ENCODE data around the gene LRP2.

Gene LRP2

GRCh38 chr2:169291517-169291916 is 70.8 kb downstream of the LRP2 start:
- no peak for TF ChIP-seq ZFX (IDR thresholded peaks at IDR 0.05; ENCODE audit: borderline replicate concordance)
- no peak for TF ChIP-seq CTCF (IDR thresholded peaks at IDR 0.05)

DNA sequence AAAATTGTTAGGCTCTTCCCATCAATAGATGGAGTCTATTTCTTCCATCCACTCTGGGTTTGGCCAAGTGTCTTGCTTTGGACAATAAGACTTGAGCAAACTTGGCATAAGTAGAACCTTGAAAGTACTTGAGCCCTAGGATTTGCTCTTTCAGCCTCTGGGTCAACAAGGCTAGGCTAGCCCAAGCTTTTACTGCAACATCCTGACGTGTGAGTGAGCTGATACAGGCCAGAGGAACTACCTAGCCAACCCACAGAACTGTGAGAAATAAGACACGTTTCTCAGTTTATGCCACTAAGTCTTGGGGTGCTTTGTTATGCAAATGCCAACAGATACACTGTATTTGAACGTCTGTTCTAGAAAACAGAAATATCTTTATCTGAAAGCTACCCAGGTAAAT is 71.9 kb downstream of the LRP2 start:
- H3K27ac ChIP-seq = no peak overlapping the region

More at GRCh38 chr2:169291517-169291916, 70.8 kb downstream of the LRP2 start:
- H3K27ac ChIP-seq = no peak overlapping the region

GRCh38 chr2:169287666-169288065 is 74.7 kb downstream of the LRP2 start:
- no peak overlapping the region for H3K27ac ChIP-seq

More for the DNA sequence above, 71.9 kb downstream of the LRP2 start:
- TF ChIP-seq CTCF (IDR thresholded peaks at IDR 0.05) (no peak), ZFX (IDR thresholded peaks at IDR 0.05; ENCODE audit: borderline replicate concordance) (no peak)

GRCh38 chr2:169286624-169287231 is 75.6 kb downstream of the LRP2 start:
- no peak overlapping the region for H3K27ac ChIP-seq
- TF ChIP-seq ZFX (IDR thresholded peaks at IDR 0.05; ENCODE audit: borderline replicate concordance) (no peak), CTCF (IDR thresholded peaks at IDR 0.05) (no peak)

More at GRCh38 chr2:169287666-169288065, 74.7 kb downstream of the LRP2 start:
- TF ChIP-seq CTCF (IDR thresholded peaks at IDR 0.05) (no peak), ZFX (IDR thresholded peaks at IDR 0.05; ENCODE audit: borderline replicate concordance) (no peak)

DNA sequence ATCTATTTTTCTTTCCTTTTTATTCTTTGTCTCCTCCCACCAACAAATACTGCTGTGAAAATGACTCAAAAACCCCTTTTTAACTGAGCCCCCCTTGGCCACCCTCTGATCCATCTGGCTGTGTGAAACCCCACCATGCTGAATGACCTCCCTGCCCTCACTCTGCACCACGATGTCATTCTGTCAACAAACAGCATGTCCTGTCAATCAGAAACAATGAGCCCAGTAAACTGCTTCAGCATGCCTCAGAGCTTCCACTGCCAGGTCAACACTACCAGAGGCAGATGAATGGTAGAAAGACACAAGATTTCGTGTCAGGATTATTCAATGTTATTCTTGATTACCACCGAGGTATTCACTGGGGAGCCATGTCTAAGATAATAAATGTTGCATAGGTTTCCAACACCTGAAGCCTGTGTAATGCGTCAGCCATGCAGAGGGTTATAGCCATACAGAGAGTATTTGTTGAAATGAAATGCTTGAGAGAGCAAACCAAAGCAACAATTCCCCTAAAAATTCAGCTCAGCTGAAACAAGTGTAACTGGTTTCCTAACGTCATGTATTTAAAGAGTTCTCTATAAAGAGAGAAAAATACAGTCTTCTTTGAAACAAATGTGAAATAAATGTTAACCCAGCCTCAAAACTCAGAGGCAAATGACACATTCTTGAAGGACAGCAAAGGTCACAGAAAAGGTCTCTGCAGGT is 76.7 kb downstream of the LRP2 start:
- no peak overlapping the region for H3K27ac ChIP-seq
- TF ChIP-seq CTCF (IDR thresholded peaks at IDR 0.05) = no peak
- no peak for TF ChIP-seq ZFX (IDR thresholded peaks at IDR 0.05; ENCODE audit: borderline replicate concordance)

DNA sequence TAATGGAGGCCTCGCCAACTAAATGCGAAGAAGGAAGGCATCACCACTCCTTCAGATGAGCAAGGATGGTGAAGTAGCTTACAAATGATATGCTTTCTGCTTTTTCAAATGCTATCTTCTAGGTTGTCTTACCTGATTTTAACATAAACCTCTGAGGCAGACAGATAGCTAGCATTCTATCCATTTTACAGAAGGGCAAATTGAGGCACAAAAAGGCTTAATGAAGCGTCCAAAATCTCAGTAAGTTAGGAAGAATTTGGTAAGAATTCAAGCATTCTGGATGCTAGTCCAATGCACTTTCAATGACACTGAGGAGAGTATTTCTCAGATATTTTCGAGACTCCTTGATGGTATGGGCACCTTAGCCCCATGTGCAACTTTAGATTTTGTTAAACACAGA is 81.8 kb downstream of the LRP2 start:
- H3K27ac ChIP-seq = no peak overlapping the region
- TF ChIP-seq ZFX (IDR thresholded peaks at IDR 0.05; ENCODE audit: borderline replicate concordance) (no peak), CTCF (IDR thresholded peaks at IDR 0.05) (no peak)

All from 22Rv1 (cell line).